HepG2 (cell line): ENCODE measurements around the gene NECTIN2. TPM values are rescaled to one million over a fixed set of nuclear protein-coding genes. Genes with fewer than 3 reads are reported as not detected.

Experiments used
- CBX1 ChIP-seq: IDR thresholded peaks from one replicate; pipeline ENCODE4 v1.6.1; 2016; ENCODE audit warnings: antibody characterized with exemption, low read depth
- CBX5 ChIP-seq: sonication (generic); formaldehyde crosslinking; IDR thresholded peaks from 2 replicates; pipeline ENCODE4 v1.4.0; 2020; ENCODE audit warnings: missing genetic modification reagents, borderline replicate concordance
- EHMT2 ChIP-seq: fragments of 200-600 bp; sonication (generic); IDR thresholded peaks from 2 replicates; pipeline ENCODE4 v1.7.0; 2017; ENCODE audit warnings: antibody characterized with exemption, low read depth, low read length, borderline replicate concordance
- GATAD1 ChIP-seq: IDR thresholded peaks from 2 replicates; pipeline ENCODE4 v1.6.1; 2016; ENCODE audit warnings: missing genetic modification reagents, missing compliant biosample characterization
- HIC2 ChIP-seq: sonication (generic); formaldehyde crosslinking; IDR thresholded peaks from 2 replicates; pipeline ENCODE4 v1.9.0; 2022; ENCODE audit warnings: low read depth, missing genetic modification reagents
- MLXIP ChIP-seq: sonication (generic); formaldehyde crosslinking; IDR thresholded peaks from 2 replicates; pipeline ENCODE4 v1.9.0; 2021; ENCODE audit warnings: missing genetic modification reagents, borderline replicate concordance
- SAP130 ChIP-seq: IDR thresholded peaks from 2 replicates; pipeline ENCODE4 v1.6.1; 2016; ENCODE audit warnings: low read depth
- SOX6 ChIP-seq, 2 experiments: fragments of 450-650 bp in 1 of 2; sonication (generic) in 1 of 2; formaldehyde crosslinking in 1 of 2; IDR thresholded peaks; 2 replicates each; pipeline versions ENCODE4 v1.4.0 to v1.6.1; 2017 to 2020; ENCODE audit warnings: antibody characterized with exemption in 1 of 2, mild to moderate bottlenecking in 1 of 2, missing genetic modification reagents in 1 of 2
- TBX2 ChIP-seq: sonication (generic); formaldehyde crosslinking; IDR thresholded peaks from 2 replicates; pipeline ENCODE4 v1.5.0; 2020; ENCODE audit warnings: missing genetic modification reagents, mild to moderate bottlenecking, borderline replicate concordance
- XRCC5 ChIP-seq: fragments of 200-400 bp; formaldehyde crosslinking; optimal IDR thresholded peaks from 2 replicates; pipeline ENCODE3; 2017; ENCODE audit warnings: mild to moderate bottlenecking, low read length
- ZBTB7B ChIP-seq: sonication (generic); formaldehyde crosslinking; IDR thresholded peaks from 2 replicates; pipeline ENCODE4 v1.4.0; 2020; ENCODE audit warnings: missing genetic modification reagents
- ZNF205 ChIP-seq: IDR thresholded peaks from 2 replicates; pipeline ENCODE4 v1.6.1; 2018; ENCODE audit warnings: missing biosample characterization, missing genetic modification reagents
- ZNF574 ChIP-seq: sonication (generic); formaldehyde crosslinking; IDR thresholded peaks from 2 replicates; pipeline ENCODE4 v1.4.0; 2020; ENCODE audit warnings: missing genetic modification reagents
- ZNF678 ChIP-seq: sonication (generic); formaldehyde crosslinking; IDR thresholded peaks from 2 replicates; pipeline ENCODE4 v1.4.0; 2020; ENCODE audit warnings: mild to moderate bottlenecking, missing genetic modification reagents
- ZNF687 ChIP-seq: sonication (generic); formaldehyde crosslinking; IDR thresholded peaks from 2 replicates; pipeline ENCODE4 v1.5.1; 2020; ENCODE audit warnings: mild to moderate bottlenecking, missing genetic modification reagents, moderate library complexity
- ZNF737 ChIP-seq: sonication (generic); formaldehyde crosslinking; IDR thresholded peaks from 2 replicates; pipeline ENCODE4 v1.5.0; 2020; ENCODE audit warnings: missing genetic modification reagents, mild to moderate bottlenecking, borderline replicate concordance
- polyA plus RNA-seq, 8 experiments: library from polyadenylated mRNA; depleted of rRNA in 3 of 8; stranded (reverse) in 7 of 8; unstranded in 1 of 8; fragments of >200 nt; fragmentation: Illumina TruSeq in 4 of 8; extraction: Trizol in 4 of 8; gene quantifications; 2 replicates each; pipeline versions ENCODE4 v1.2.1 to v1.2.3, GENCODE V29; 2011 to 2016; ENCODE audit warnings: low read depth in 4 of 8, missing spikeins in 1 of 8, mixed read lengths in 1 of 8; ENCODE audit not compliant: insufficient read depth in 1 of 8
- total RNA-seq, 5 experiments: library from RNA; depleted of rRNA; stranded (reverse); fragments of >200 nt; fragmentation: Illumina TruSeq; extraction: Trizol; gene quantifications; 2 replicates each; pipeline ENCODE4 v1.2.3, GENCODE V29; 2016; ENCODE audit warnings: low read depth in 1 of 5

NECTIN2 gene
- total and polyA plus RNA-seq, 2 of the 13 experiments (the other 11 are each of a cell fraction or from before 2014, with no cell fraction given) = 75.4 to 114 TPM

- peak; percentile 88; the same call in 1 of the 2 replicates for TF ChIP-seq ZBTB7B (CRISPR knock-in tag)
- peak; percentile 65 for TF ChIP-seq ZNF687 (CRISPR knock-in tag)
- TF ChIP-seq ZNF678 (CRISPR knock-in tag) = no peak
- TF ChIP-seq XRCC5 = peak; percentile 52
- no peak for TF ChIP-seq ZNF737
- TF ChIP-seq SOX6 (IDR thresholded peaks at IDR 0.05) = no peak
- TF ChIP-seq SOX6 (CRISPR knock-in tag; IDR thresholded peaks at IDR 0.05) = no peak
- TF ChIP-seq CBX5 = no peak
- peak; percentile 74 for TF ChIP-seq CBX1
- 0 out of 2 replicates have a peak, but pooled peaks have one; percentile 20 for TF ChIP-seq ZNF205 (CRISPR knock-in tag)
- TF ChIP-seq TBX2 (CRISPR knock-in tag) = peak; percentile 48; the same call in 1 of the 2 replicates
- TF ChIP-seq MLXIP (CRISPR knock-in tag) = no peak
- peak; percentile 76 for TF ChIP-seq SAP130 (CRISPR knock-in tag)
- TF ChIP-seq EHMT2 = no peak
- TF ChIP-seq GATAD1 = peak; percentile 49; the same call in 1 of the 2 replicates
- TF ChIP-seq ZNF574 (CRISPR knock-in tag) = 0 out of 2 replicates have a peak, but pooled peaks have one; percentile 15
- TF ChIP-seq HIC2 (CRISPR knock-in tag) = 0 out of 2 replicates have a peak, but pooled peaks have one; percentile 53
These were observed 38.2 kb upstream of the NECTIN2 start (continued) for GRCh38 chr19:44807652-44808462.
